GM19463 (cell line): ENCODE results near the gene SDHAF1.

ENCODE experiments used
- ATAC-seq: cut with Tn5 transposase; IDR thresholded peaks from one replicate; pipeline ENCODE4 v1.9.1; 2021; ENCODE audit warnings: mild to moderate bottlenecking, moderate library complexity; ENCODE audit not compliant: unreplicated experiment

Gene SDHAF1

GRCh38 chr19:35986664-35987570, 8.1 kb upstream of the SDHAF1 start:
- no peak for ATAC-seq

- no peak for ATAC-seq
Measured at GRCh38 chr19:35987571-35987896, 7.5 kb upstream of the SDHAF1 start.

- ATAC-seq, result no peak
Measured at GRCh38 chr19:35988824-35989223, 6.2 kb upstream of the SDHAF1 start.

GRCh38 chr19:35990156-35990555, 4.8 kb upstream of the SDHAF1 start:
- ATAC-seq, result no peak

- no peak for ATAC-seq
Measured at GRCh38 chr19:35990771-35991730, 3.9 kb upstream of the SDHAF1 start.

GRCh38 chr19:35991731-35992450, 3.1 kb upstream of the SDHAF1 start:
- no peak for ATAC-seq

- ATAC-seq, result no peak
Measured at GRCh38 chr19:35992907-35993765, 1.9 kb upstream of the SDHAF1 start.

- no peak for ATAC-seq
Measured at GRCh38 chr19:35993923-35994598, 927 bp upstream of the SDHAF1 start.

- ATAC-seq, result no peak
Measured at GRCh38 chr19:35996777-35997176, 1.8 kb downstream of the SDHAF1 start.

- ATAC-seq, result no peak
Measured at GRCh38 chr19:36001605-36002004, 6.6 kb downstream of the SDHAF1 start.

GRCh38 chr19:36003284-36003683, 8.3 kb downstream of the SDHAF1 start:
- no peak for ATAC-seq

GRCh38 chr19:36006955-36007354, 12.0 kb downstream of the SDHAF1 start:
- ATAC-seq, result no peak

GRCh38 chr19:36008336-36008978, 13.5 kb downstream of the SDHAF1 start, which contains the start of gene SYNE4:
TSS of gene SYNE4 (minus strand) at chr19:36008813. CDS start at chr19:36008681, 132 bp downstream.
- no peak for ATAC-seq

GRCh38 chr19:36009220-36009619, 14.2 kb downstream of the SDHAF1 start:
- no peak for ATAC-seq

- no peak for ATAC-seq
Measured at GRCh38 chr19:36009633-36010379, 14.8 kb downstream of the SDHAF1 start.

GRCh38 chr19:36010402-36010801, 15.4 kb downstream of the SDHAF1 start:
- no peak for ATAC-seq

- no peak for ATAC-seq
Measured at GRCh38 chr19:36013280-36014011, 18.5 kb downstream of the SDHAF1 start.
